ENCODE measurements around the gene RASA3. TPM values are rescaled to one million over a fixed set of nuclear protein-coding genes. Genes with fewer than 3 reads are reported as not detected.
A peak's percentile ranks its signal among the peaks of the same experiment; 100 is the strongest.

Gene RASA3
- total and polyA plus RNA-seq, 2 of the 4 experiments (the other 2 are of a cell fraction), result 21.0 to 31.4 TPM

DNA sequence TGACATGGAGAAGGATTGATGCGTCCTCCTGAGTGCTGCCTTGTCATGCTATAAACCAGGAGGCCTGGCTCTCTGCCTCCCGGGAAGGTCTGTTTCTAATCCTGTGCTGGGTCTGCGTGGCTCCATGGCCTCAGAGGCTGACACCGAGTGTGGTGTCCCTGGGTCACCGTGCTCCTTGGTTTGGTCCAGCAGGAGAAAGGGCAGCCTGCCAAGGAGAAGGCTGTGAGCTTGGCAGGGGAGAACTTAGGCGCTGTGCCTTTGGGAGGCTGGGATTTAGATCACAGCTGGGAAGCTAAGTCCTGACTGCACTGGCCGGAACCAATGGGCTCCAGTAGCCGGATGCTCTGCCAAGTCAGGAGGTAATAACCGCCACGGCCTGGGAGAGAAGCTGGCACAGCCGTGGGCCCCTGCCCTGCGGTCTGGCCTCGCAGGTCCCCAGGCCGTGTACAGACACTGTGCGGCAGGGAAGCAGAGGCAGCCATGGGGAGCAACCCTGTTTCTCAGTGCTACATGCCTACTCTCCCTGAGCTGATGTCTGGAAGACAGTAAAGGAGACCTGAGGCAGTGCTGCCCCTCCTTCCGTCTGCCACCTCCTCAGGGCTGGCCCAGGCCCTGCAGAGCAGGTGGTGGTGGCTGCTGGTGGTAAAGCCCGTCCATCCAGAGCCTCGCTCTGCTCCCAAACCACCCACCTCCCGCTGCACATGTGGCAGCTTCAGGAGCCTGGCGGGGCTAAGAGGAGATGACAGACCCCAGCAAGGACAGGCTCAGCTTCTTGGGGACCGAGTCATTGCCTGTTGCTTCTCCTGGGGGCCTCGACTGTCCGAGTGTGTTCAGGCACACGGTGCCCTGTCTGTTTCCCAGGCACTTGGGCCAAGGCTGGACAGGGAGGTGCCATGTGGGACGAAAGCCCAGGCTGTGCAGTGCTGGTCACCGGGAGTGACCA, 203.5 kb downstream of the RASA3 start:
- peak overlapping the region; percentile 3; the same call in 1 of the 2 replicates for H3K4me2 ChIP-seq (ENCODE audit: low read depth, low read length)
- peak overlapping the region; percentile 74 for H2AFZ ChIP-seq (replicated peaks; ENCODE audit: low read length, poor library complexity)
- peak overlapping the region; percentile 28 for H4K5ac ChIP-seq (ENCODE audit: low read depth, low read length)
- H2BK15ac ChIP-seq (ENCODE audit: low read depth, low read length), result peak overlapping the region; percentile 96; the same call in 2 of the 3 replicates
- H3K56ac ChIP-seq (ENCODE audit: extremely low read depth, insufficient read depth, low read length), result peak overlapping the region; percentile 54
- peaks cover 0 to 51% of the 10 kb centered on the region in 2 experiments; a peak in 2 of 4 replicates for H3K79me1 ChIP-seq (ENCODE audit: low read depth in 1 of 2, low read length in 2 of 2)
- DNase-seq (peak; percentile 69), ATAC-seq (ENCODE audit: low read depth) (peak; percentile 37)
- dilution Hi-C loops (cut with HindIII; ENCODE audit: low sequenced_read_pairs, unreplicated experiment), result no loop called here
- peaks cover 29% of the 10 kb centered on the region for H3K4me1 ChIP-seq (ENCODE audit: control insufficient read depth, insufficient read depth, low read length)
- POLR2A ChIA-PET (ENCODE audit: unreplicated experiment), result no interaction called here
- peak overlapping the region; percentile 91 to 99 for H4K8ac ChIP-seq (ENCODE audit: low read depth in 2 of 2, low read length in 2 of 2)
- in situ Hi-C loops (cut with MboI; ENCODE audit: low sequenced_read_pairs), result no loop called here
- no peak overlapping the region for H3K4me3 ChIP-seq (ENCODE audit: insufficient read depth, low read depth, low read length)
- intact Hi-C loops (cut with micrococcal nuclease), result loop anchor here (1.0 kb wide), 1 partner anchor 66 kb away; no protein-coding TSS in a partner anchor
- no peaks in the 10 kb centered on the region for H3K27me3 ChIP-seq (ENCODE audit: control insufficient read depth, insufficient read depth, low read length)
- H3K9me3 ChIP-seq (ENCODE audit: control insufficient read depth, insufficient read depth, low read length), result no peaks in the 10 kb centered on the region
- H2BK120ac ChIP-seq (ENCODE audit: low read depth, low read length), result peak overlapping the region; percentile 99
- peak overlapping the region; percentile 98 for H3K14ac ChIP-seq (replicated peaks; ENCODE audit: low read depth, low read length)
- peak overlapping the region; percentile 62 for H3K18ac ChIP-seq (ENCODE audit: low read depth, low read length)
- H3K27ac ChIP-seq (ENCODE audit: insufficient read depth, low read length), result peak overlapping the region; percentile 71
- H2AK5ac ChIP-seq (ENCODE audit: low read depth, low read length), result peak overlapping the region; percentile 100
- peak overlapping the region; percentile 5; the same call in 1 of the 2 replicates for H3K9ac ChIP-seq (ENCODE audit: low read depth, low read length)
- H3K36me3 ChIP-seq (ENCODE audit: control insufficient read depth, insufficient read depth, low read length), result no peaks in the 10 kb centered on the region
- H2BK20ac ChIP-seq (ENCODE audit: low read depth, low read length), result peak overlapping the region; percentile 99
- CTCF ChIA-PET, result no interaction called here
- H4K20me1 ChIP-seq (ENCODE audit: insufficient read depth, low read length), result 0 out of 2 replicates have a peak, but pooled peaks cover 4% of the 10 kb centered on the region
- peaks cover 28% of the 10 kb centered on the region for H3K9me1 ChIP-seq (ENCODE audit: insufficient read depth, low read length)
- peak overlapping the region; percentile 99 for H3K4ac ChIP-seq (ENCODE audit: low read depth, low read length)
- H4K91ac ChIP-seq (ENCODE audit: insufficient read depth, low read depth, low read length), result peak overlapping the region; percentile 99
- no TSS peak for BruUV-seq (replicated peaks)
- WGBS, 2 experiments (ENCODE audit: extremely low coverage in 2 of 2, insufficient read length in 1 of 2), result 63% methylated on average over 16 of the region's 26 CpGs; no CpG with 5 or more reads in 1 of the 2 experiments
- peak overlapping the region; percentile 86 for H2AK9ac ChIP-seq (replicated peaks; ENCODE audit: low read depth, low read length, poor library complexity)
- peak overlapping the region; percentile 97 for H3K23ac ChIP-seq (ENCODE audit: low read depth, low read length)
- H2BK5ac ChIP-seq (ENCODE audit: low read depth, low read length, poor library complexity, severe bottlenecking), result peak overlapping the region; percentile 89
- TF ChIP-seq, protein P1, sequence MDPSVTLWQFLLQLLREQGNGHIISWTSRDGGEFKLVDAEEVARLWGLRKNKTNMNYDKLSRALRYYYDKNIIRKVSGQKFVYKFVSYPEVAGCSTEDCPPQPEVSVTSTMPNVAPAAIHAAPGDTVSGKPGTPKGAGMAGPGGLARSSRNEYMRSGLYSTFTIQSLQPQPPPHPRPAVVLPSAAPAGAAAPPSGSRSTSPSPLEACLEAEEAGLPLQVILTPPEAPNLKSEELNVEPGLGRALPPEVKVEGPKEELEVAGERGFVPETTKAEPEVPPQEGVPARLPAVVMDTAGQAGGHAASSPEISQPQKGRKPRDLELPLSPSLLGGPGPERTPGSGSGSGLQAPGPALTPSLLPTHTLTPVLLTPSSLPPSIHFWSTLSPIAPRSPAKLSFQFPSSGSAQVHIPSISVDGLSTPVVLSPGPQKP (IDR thresholded peaks at IDR 0.05; ENCODE audit: borderline replicate concordance, low read depth, low read length), result no peak
- TF ChIP-seq BHLHE40 (IDR thresholded peaks at IDR 0.05; ENCODE audit: low read depth, low read length) (no peak), MXI1 (IDR thresholded peaks at IDR 0.05; ENCODE audit: borderline replicate concordance, low read depth, low read length) (no peak), NFE2L2 (IDR thresholded peaks at IDR 0.05; ENCODE audit: low read depth, low read length) (no peak), RCOR1 (IDR thresholded peaks at IDR 0.05; ENCODE audit: insufficient replicate concordance, low read length) (no peak), SMC3 (IDR thresholded peaks at IDR 0.05; ENCODE audit: low read depth, low read length) (no peak), MAFK (IDR thresholded peaks at IDR 0.05; ENCODE audit: low read depth, low read length) (no peak), CEBPB (IDR thresholded peaks at IDR 0.05; ENCODE audit: low read depth, low read length) (no peak), MAZ (IDR thresholded peaks at IDR 0.05; ENCODE audit: borderline replicate concordance, low read depth, low read length) (no peak), FOS (IDR thresholded peaks at IDR 0.05; ENCODE audit: low read depth, low read length) (no peak)
- TF ChIP-seq, protein P2, sequence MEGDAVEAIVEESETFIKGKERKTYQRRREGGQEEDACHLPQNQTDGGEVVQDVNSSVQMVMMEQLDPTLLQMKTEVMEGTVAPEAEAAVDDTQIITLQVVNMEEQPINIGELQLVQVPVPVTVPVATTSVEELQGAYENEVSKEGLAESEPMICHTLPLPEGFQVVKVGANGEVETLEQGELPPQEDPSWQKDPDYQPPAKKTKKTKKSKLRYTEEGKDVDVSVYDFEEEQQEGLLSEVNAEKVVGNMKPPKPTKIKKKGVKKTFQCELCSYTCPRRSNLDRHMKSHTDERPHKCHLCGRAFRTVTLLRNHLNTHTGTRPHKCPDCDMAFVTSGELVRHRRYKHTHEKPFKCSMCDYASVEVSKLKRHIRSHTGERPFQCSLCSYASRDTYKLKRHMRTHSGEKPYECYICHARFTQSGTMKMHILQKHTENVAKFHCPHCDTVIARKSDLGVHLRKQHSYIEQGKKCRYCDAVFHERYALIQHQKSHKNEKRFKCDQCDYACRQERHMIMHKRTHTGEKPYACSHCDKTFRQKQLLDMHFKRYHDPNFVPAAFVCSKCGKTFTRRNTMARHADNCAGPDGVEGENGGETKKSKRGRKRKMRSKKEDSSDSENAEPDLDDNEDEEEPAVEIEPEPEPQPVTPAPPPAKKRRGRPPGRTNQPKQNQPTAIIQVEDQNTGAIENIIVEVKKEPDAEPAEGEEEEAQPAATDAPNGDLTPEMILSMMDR (conservative IDR thresholded peaks at IDR 0.05; ENCODE audit: low read depth, low read length), result no peak
- TF ChIP-seq, protein P3, sequence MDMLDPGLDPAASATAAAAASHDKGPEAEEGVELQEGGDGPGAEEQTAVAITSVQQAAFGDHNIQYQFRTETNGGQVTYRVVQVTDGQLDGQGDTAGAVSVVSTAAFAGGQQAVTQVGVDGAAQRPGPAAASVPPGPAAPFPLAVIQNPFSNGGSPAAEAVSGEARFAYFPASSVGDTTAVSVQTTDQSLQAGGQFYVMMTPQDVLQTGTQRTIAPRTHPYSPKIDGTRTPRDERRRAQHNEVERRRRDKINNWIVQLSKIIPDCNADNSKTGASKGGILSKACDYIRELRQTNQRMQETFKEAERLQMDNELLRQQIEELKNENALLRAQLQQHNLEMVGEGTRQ (IDR thresholded peaks at IDR 0.05; ENCODE audit: low read depth, low read length), result no peak

Measured in IMR-90 (cell line).